HG03520 (cell line): ENCODE measurements around the gene MASP2.
"Not testable (repeated sequence)": the region's sequence is repeated elsewhere in the genome, so short reads cannot be mapped to it uniquely, and the experiment has no call there.

ENCODE experiments used
- ATAC-seq: cut with Tn5 transposase; IDR thresholded peaks from one replicate; pipeline ENCODE4 v1.9.1; 2021; ENCODE audit warnings: mild to moderate bottlenecking, moderate library complexity; ENCODE audit not compliant: unreplicated experiment

The MASP2 gene

GRCh38 chr1:11058595-11059154, 11.6 kb upstream of the MASP2 start:
- ATAC-seq = no peak

DNA sequence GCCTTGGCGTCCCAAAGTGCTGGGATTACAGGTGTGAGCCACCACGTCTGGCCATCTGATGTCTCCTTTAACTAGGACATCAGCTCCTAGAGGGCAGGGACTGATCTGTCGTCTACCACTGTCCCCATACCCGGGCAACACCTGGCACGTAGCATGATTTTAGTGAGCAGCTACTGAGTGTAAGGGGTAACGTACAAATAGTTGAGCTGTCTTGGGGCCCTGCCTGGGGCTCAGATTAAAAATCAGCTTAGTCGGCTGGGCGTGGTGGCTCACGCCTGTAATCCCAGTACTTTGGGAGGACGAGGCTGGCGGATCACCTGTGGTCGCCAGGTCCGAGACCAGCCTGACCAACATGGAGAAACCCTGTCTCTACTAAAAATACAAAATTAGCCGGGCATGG, 11.0 kb upstream of the MASP2 start:
- no peak for ATAC-seq

GRCh38 chr1:11057477-11057876, 10.4 kb upstream of the MASP2 start:
- ATAC-seq = no peak

DNA sequence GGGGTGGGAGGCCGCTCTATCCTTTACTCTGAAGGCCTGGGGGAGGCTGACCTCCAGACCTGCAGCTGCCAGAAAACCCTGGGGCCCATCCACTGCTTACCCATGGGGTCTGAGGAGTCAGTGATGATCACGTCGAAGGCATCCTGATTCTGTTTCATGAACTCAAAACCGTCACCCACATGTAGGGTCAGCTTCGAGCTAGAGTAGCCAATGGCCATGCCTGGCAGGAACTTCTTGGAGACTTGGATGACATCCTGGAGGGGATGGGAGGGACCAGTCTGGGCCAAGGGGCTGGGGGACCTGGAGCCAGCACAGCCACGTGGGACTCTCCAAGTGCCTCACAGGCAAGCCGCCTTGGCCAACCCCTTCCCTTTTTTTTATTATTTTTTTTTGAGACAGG, 9.5 kb upstream of the MASP2 start:
- no peak for ATAC-seq

- no peak for ATAC-seq
Measured at GRCh38 chr1:11055676-11056075, 8.6 kb upstream of the MASP2 start.

- ATAC-seq = no peak
Measured at GRCh38 chr1:11054666-11055065, 7.6 kb upstream of the MASP2 start.

DNA sequence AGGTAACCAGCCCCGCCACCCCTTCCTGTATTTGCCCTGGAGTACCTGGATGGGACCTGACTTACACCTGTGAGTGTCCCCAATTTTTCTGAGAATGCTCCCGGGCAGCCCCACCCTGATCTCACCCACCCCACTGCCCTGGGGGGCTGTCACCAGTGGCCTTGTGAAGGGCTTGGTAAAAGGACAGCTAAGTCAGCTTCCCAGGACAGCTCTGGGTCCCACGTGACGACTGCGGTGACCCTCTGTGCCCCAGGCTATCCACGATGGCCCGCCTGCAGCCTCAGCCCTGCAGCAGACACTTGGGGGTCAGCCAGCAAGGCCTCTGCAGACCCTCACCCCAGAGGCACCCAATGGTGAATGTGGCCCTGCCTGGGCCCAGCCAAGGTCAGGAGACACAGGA, 7.1 kb upstream of the MASP2 start:
- ATAC-seq = no peak

GRCh38 chr1:11053758-11054137, 6.7 kb upstream of the MASP2 start:
- no peak for ATAC-seq

DNA sequence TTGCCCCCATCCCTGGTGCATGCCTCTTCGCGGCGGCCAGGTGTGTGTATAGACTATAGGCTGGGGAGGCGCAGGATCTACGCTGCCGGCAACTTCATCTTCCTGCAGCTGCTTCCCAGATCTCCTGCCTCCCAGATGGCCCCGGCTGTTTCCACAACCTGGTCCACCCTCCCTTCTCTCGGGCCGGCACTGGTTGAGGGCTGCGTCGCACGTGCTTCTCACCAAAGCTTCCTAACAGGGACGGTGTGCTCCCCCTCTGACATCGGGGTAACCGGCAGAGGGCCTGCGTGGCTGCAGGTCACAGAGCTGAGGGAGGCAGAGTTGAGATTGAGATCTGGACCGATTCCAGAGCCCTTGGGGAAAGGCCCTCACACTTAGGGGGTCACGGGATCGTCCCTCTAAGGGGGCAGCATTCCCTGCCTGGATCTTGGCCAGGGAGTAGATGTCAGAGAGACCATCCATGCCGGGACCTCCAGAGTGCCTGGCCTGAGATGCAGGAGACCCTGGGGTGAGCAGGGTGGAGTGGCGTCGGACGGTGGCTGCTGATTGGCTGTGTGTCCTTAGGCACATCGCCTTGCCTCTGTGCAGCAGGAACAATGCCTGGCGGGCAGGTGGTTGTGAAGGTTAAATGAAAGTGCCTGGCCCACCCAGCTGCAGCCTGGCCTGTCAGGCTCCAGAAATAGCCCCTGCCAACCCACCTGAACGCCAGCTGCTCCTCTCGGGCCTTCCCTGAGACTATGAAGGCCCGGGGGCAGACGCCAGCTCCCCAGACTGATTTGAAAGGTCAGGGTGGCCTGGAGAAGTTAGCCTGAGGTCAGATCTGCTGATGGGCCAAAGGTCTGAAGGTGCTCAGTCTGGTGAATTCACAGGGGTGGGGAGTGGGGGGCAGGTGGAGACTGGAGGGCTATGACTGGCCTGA, 6.1 kb upstream of the MASP2 start:
- ATAC-seq = no peak

- ATAC-seq = no peak
Measured at GRCh38 chr1:11051781-11052511, 4.9 kb upstream of the MASP2 start.

- not testable (repeated sequence) for ATAC-seq
Measured at GRCh38 chr1:11051121-11051520, 4.1 kb upstream of the MASP2 start.

- ATAC-seq = no peak
Measured at GRCh38 chr1:11046270-11046566, 821 bp downstream of the MASP2 start.

DNA sequence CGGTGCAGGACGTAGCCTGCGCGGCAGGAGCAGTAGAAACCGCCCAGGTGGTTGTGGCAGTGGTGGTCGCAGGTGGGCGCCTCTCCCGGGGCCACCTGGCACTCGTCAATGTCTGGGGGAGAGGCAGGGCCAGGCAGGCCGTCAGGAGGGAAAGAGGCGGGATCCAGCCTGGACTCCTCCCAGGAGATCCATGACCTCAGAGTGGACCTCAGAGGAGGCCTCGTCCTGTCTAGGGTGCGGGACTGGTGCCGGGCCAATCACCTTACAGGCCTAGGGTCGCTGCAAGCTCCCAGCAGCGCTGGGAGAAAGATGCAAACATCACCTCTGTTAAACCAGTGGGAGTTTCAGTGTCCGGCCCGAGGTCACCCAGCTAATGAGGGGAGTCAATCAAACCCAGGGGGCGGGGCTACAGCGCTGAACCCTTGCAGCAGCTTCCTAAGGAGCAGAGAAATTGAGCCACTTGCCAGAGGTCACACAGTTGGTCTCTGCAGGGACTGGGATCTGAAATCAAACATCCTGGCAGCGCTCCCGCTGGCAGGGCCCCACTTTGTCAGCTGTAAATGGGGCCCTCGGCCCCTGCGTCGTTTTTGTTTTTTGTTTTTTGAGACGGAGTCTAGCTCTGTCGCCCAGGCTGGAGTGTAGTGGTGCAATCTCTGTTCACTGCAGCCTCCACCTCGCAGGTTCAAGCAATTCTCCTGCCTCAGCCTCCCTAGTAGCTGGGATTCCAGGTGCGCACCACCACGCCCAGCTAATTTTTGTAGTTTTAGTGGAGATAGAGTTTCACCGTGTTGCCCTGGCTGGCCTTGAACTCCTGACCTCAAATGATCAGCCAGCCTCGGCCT, 1.4 kb downstream of the MASP2 start:
- ATAC-seq = no peak

- no peak for ATAC-seq
Measured at GRCh38 chr1:11044849-11045427, 2.1 kb downstream of the MASP2 start.

DNA sequence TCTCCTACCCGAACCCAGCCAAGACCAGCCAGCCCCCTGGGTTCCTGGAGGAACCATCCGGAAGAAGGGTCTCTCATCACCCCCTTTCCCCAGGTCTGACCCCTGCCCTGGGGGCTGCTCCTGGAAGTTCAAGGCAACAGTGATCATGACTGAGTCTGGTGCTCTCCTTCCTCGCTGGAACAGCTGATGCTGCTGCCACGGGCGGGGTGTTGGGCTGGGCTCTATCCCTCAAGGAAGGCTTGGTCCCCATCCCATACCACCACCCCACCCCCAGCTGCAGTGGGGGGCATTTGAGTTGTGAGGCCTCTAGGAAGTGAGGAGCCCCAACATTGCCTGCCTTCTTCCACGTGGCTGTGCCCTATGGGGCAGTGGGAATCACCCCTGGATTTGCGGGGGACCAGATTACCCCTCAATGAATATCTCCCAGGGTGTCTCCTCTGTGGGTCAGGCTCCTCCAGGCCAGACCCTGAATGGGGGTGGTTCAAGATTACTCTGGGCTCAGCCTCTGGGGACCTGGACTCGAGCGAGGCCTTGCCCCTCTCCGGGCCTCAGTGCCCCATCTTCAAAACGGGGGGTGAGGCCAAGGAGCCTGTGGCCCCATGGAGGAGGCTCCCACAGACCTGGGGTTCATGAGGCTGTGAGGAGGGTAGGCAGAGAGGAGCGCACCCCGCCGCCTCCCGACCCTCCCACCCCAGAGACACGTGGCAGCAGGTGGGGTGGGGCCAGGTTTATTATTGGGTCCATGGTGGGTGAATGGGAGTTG, 2.8 kb downstream of the MASP2 start:
- ATAC-seq = no peak

- no peak for ATAC-seq
Measured at GRCh38 chr1:11042995-11043874, 3.8 kb downstream of the MASP2 start.

DNA sequence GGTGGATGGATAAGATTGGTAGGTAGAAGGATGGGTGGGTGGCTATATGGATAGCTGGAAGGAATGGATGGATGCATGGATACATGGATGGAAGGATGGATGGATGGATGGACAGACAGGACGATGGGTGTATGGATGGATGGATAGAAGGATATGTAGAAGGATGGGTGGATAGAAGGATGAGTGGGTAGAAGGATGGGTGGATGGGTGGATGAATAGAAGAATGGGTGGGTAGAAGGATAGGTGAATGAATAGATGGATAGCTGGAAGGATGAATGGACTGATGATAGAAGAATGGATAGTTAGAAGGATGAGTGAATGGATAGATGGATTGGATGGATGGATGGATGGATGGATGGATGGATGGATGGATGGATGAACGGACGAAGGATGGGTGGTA, 5.0 kb downstream of the MASP2 start:
- no peak for ATAC-seq

DNA sequence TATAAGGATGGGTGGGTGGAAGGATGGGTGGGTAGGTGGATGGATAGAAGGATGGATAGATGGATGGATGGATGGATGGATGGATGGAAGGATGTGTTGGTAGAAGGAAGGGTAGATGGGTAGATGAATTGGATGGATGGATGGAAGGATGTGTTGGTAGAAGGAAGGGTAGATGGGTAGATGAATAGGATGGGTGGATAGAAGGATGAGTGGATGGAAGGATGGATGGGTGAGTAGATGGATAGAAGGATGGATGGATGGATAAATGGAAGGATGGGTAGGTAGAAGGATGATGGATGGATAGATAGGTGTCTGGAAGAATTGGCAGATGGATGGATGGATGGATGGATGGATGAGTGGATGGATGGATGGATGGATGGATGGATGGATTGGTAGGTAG, 6.0 kb downstream of the MASP2 start:
- no peak for ATAC-seq

DNA sequence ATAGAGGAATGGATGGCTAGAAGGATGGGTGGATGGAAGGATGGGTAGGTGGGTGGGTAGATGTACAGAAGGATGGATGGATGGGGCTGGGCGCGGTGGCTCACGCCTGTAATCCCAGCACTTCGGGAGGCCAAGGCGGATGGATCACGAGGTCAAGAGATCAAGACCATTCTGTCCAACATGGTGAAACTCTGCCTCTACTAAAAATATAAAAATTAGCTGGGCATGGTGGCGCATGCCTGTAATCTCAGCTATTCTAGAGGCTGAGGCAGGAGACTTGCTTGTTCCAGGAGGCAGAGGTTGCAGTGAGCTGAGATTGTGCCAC, 7.0 kb downstream of the MASP2 start:
- not testable (repeated sequence) for ATAC-seq
